Left ventricle myocardium inferior (tissue), 1 donor: Measurements from ENCODE around the gene ABLIM1. TPM values are rescaled to one million over a fixed set of nuclear protein-coding genes. Genes with fewer than 3 reads are reported as not detected.
A peak's percentile ranks its signal among the peaks of the same experiment; 100 is the strongest.

ENCODE experiments used
- DNase-seq: peaks from one replicate; pipeline ENCODE4 v3.0.0-alpha.2; 2020
- H3K27ac ChIP-seq: fragments of 200-600 bp; replicated peaks from 2 replicates; pipeline ENCODE4 v1.8.0; 2021
- H3K27me3 ChIP-seq: fragments of 200-600 bp; 2 replicates; pipeline ENCODE4 v1.8.0; 2021; ENCODE audit warnings: low read depth
- H3K36me3 ChIP-seq: fragments of 200-600 bp; 2 replicates; pipeline ENCODE4 v1.8.0; 2021
- H3K4me1 ChIP-seq: fragments of 200-600 bp; 2 replicates; pipeline ENCODE4 v1.8.0; 2021
- H3K4me3 ChIP-seq: fragments of 200-600 bp; 2 replicates; pipeline ENCODE4 v1.8.0; 2021; ENCODE audit warnings: mild to moderate bottlenecking, moderate library complexity
- H3K9me3 ChIP-seq: fragments of 200-600 bp; replicated peaks from 2 replicates; pipeline ENCODE4 v1.8.0; 2021
- CTCF ChIP-seq: fragments of 200-600 bp; IDR thresholded peaks from 2 replicates; pipeline ENCODE4 v1.8.0; 2021; ENCODE audit warnings: antibody characterized with exemption, mild to moderate bottlenecking, borderline replicate concordance
- intact Hi-C: fragments of 100-400 bp; cut with micrococcal nuclease; formaldehyde crosslinking; loops from one replicate; pipeline ENCODE4 v1.11.0; 2022
- total RNA-seq: library from RNA; stranded (reverse); fragmentation: NEBNext Ultra II Directional; extraction: Animal tissue kit (Norgen Biotek cat#: 25700); gene quantifications from one replicate; pipeline ENCODE4 v1.2.1, GENCODE V29; 2021
- donor health status: DM: no; HTN: yes; CAD: no; lungs with severe emphysema.

Gene ABLIM1
- total RNA-seq, 1 donor from 2014 or later, result 674 TPM

- no peaks in the 10 kb centered on the region for H3K9me3 ChIP-seq
- intact Hi-C loops, result no loop called here
- peak overlapping the region; percentile 29 for H3K4me3 ChIP-seq
- H3K27me3 ChIP-seq, result no peaks in the 10 kb centered on the region
- no peak for TF ChIP-seq CTCF
- H3K36me3 ChIP-seq, result no peaks in the 10 kb centered on the region
- peak overlapping the region; percentile 89 for H3K27ac ChIP-seq
- no peak for DNase-seq
- H3K4me1 ChIP-seq, result peaks cover 96% of the 10 kb centered on the region
Observed at GRCh38 chr10:114648368-114648767, 9.7 kb downstream of the ABLIM1 start.

- peaks cover 96% of the 10 kb centered on the region for H3K4me1 ChIP-seq
- H3K27ac ChIP-seq, result peak overlapping the region; percentile 89
- H3K36me3 ChIP-seq, result no peaks in the 10 kb centered on the region
- no peaks in the 10 kb centered on the region for H3K27me3 ChIP-seq
- no peak overlapping the region for H3K4me3 ChIP-seq
- no peaks in the 10 kb centered on the region for H3K9me3 ChIP-seq
- intact Hi-C loops, result no loop called here
- DNase-seq, result no peak
- TF ChIP-seq CTCF, result no peak
Observed at GRCh38 chr10:114647545-114648138, 10.4 kb downstream of the ABLIM1 start.

- no peak for DNase-seq
- no peak for TF ChIP-seq CTCF
- peak overlapping the region; percentile 89 for H3K27ac ChIP-seq
- no peaks in the 10 kb centered on the region for H3K36me3 ChIP-seq
- no peaks in the 10 kb centered on the region for H3K9me3 ChIP-seq
- intact Hi-C loops, result no loop called here
- no peaks in the 10 kb centered on the region for H3K27me3 ChIP-seq
- no peak overlapping the region for H3K4me3 ChIP-seq
- H3K4me1 ChIP-seq, result peaks cover 96% of the 10 kb centered on the region
Observed at GRCh38 chr10:114646426-114646825, 11.6 kb downstream of the ABLIM1 start.

- no peak for DNase-seq
- intact Hi-C loops, result no loop called here
- Histone ChIP-seq H3K27ac (peak overlapping the region; percentile 89), H3K36me3 (no peaks in the 10 kb centered on the region), H3K27me3 (no peaks in the 10 kb centered on the region), H3K4me1 (peaks cover 96% of the 10 kb centered on the region), H3K4me3 (no peak overlapping the region), H3K9me3 (no peaks in the 10 kb centered on the region)
- no peak for TF ChIP-seq CTCF
Observed at GRCh38 chr10:114645706-114646105, 12.4 kb downstream of the ABLIM1 start.

GRCh38 chr10:114643158-114643557 lies 14.9 kb downstream of the ABLIM1 start:
- H3K27me3 ChIP-seq, result no peaks in the 10 kb centered on the region
- DNase-seq, result no peak
- no peak overlapping the region for H3K4me3 ChIP-seq
- H3K36me3 ChIP-seq, result no peaks in the 10 kb centered on the region
- H3K4me1 ChIP-seq, result peaks cover 95% of the 10 kb centered on the region
- intact Hi-C loops, result no loop called here
- no peak for TF ChIP-seq CTCF
- H3K9me3 ChIP-seq, result no peaks in the 10 kb centered on the region
- H3K27ac ChIP-seq, result peak overlapping the region; percentile 55
